ENCODE measurements around the gene TAF4B. TPM values are rescaled to one million over a fixed set of nuclear protein-coding genes. Genes with fewer than 3 reads are reported as not detected.
"Not testable (repeated sequence)": the region's sequence is repeated elsewhere in the genome, so short reads cannot be mapped to it uniquely, and the experiment has no call there.

Gene TAF4B
- total RNA-seq, 1 donor from 2014 or later = 1.6 TPM

DNA sequence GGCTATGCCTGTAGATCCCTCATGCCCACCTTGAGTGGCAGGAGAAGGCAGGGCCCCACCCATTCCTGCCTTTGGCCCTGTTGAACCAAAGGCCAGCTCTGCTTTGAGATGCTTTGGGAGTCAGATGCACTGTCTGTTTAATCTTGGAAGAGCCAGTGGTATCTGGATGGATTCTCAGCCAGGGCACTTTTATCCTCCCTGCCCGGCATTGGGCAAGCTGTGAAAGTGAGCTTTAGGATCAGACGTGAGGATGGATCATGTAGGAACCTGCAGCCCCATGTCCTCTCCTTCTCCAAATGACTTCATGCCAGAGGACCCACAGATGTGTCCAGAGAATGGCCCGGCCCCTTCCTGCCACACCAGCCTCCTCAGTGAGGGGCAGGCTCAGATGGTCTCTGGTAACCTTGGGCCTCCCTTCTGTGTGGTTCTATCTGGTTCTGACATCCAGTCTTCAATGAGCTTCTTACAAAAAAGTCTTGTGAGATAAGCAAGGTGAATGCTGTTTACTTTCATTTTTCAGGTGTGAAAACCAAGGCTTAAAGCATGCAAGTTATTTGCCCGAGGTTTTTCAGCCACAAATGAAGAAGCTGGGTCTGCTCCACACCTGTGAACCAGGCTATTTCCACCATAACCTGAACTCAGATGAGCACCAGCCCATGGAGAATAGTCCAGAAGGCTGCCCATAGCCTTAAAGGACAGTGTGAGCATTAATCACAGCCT, 198.3 kb downstream of the TAF4B start:
- no peak for DNase-seq (ENCODE audit: low spot score)

DNA sequence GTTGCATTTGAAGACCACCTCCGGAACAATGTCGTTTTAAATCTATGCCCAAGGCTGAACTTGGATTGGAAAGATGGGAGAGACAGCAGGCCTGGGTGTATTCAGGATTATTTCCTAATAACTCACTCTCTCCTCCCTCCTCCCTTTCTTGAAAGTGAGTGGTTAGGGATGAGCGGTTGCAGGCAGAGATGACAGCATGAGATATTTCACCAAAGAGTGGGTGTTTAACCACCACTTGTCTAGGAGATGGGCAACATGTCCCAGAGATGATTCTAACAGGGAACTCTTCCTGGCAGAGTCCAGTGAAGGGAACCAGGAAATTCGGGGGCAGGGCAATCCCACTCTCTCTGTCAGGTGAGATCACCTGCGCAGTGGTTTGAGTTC, 198.9 kb downstream of the TAF4B start:
- DNase-seq (ENCODE audit: low spot score) = no peak

DNA sequence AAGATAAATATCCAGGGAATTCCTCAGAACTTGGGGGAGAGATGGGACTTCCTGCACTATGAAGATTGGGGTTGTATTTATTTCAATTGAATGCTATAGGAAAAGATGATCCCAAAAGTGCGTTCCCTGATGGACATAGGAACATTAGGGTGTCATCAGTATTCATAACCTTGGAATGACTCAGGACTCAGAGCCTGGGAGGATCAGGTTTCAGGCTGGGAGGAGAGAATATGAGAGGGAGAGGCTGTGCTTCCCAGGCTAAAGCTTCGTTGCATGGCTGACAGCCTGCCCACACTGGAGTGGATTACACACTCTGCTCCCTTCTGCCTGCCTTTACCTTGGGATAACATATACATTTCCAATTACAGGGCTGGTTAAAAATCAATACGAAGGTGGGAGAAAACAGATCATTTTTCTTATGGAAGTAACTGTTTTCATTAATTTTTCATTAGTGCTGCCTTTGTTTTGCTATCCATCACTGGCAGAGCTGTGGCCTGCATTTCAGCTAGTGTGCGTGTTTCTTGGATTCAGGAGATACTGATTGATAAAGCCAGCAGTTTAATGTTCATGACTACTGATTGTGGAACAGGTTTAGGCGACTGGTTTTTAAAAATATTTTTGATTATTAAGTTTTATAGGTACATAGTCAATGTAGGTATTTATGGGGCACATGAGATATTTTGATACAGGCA, 203.4 kb downstream of the TAF4B start:
- peak; percentile 5 for DNase-seq (ENCODE audit: low spot score)

DNA sequence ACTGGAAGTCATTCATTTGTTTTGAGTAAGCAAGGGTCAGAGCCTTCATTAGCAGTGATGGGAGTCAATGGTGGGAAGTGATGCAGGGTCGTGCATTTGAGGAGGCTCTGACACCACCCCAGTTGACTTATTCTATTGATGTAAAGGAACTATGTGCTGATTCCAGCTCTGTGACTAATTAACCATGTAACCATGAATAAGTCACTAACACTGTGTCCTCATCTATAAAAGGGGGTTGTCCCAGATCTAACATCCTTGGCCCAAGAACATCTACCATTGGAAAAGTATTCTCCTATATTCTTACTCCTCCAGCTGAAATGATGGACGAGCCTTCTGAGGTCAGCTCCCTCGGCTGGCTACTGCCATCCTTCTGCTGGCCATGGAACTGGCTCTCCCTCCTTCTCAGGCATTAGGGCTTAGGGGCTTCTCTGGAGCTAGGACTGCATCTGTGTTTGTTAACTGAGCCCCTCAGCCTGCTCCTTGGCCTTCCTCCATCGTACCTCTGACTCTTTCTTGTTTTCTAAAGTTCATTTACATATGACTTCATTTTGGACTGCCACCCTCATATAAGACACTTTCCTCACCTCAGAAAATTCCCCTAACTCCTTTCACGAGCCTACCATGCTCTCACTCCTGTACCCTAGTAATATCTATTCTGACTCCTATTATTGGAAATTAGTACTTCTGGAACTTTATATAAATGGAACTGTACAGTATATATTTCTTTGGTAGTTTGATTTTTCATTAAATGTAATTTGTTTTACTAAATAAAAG, 206.6 kb downstream of the TAF4B start:
- DNase-seq (ENCODE audit: low spot score) = no peak

DNA sequence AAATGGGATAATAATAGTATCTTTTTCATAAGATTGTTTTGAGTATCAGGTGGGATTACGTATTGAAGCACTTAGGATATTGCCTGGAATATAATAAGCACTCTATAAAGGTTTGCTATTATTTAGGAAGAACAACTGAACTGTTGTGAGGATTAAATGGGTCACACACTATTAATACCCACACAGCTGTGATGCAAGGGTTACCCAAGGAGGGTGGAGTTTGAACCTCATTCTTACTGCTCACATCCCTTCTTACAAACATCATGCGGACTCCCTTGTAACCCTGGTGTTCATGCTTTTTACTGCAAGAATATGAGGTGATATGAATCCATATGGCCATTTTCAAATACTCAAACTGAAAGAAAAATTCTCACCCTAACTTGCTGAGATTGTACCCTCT, 208.6 kb downstream of the TAF4B start:
- DNase-seq (ENCODE audit: low spot score) = no peak

DNA sequence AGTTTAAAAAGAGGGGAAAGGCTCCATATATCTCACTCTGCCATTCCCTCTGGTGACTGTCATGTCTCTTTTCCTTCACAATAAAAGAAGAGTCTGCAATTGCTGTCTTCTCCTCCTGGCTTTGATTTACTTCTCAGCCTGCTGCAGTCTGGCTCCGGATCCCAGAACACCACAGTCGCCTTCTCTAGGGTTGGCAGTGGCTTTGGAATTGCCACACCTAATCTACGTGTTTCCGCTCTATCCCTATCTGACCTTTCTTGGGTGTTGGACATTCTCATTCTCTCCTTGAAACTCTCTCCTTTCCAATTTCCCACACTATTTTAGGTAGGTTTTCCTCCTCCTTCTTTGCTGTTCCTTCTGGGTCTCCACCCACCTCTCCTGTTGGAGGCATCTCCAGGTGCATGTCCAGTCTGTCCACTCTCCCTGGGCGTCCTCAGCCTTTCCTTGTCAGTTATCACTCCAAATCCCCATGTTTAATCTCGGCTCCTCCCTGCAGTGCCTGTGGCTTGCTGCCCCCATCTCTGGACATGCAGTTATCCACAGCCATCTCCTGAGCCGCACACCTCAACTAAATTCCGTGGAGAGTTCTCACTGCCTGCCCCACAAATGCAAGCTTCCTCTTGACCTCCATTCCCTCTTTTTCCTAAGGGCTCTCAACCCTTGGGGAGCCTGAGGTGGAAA, 209.3 kb downstream of the TAF4B start:
- DNase-seq (ENCODE audit: low spot score) = peak; percentile 6

DNA sequence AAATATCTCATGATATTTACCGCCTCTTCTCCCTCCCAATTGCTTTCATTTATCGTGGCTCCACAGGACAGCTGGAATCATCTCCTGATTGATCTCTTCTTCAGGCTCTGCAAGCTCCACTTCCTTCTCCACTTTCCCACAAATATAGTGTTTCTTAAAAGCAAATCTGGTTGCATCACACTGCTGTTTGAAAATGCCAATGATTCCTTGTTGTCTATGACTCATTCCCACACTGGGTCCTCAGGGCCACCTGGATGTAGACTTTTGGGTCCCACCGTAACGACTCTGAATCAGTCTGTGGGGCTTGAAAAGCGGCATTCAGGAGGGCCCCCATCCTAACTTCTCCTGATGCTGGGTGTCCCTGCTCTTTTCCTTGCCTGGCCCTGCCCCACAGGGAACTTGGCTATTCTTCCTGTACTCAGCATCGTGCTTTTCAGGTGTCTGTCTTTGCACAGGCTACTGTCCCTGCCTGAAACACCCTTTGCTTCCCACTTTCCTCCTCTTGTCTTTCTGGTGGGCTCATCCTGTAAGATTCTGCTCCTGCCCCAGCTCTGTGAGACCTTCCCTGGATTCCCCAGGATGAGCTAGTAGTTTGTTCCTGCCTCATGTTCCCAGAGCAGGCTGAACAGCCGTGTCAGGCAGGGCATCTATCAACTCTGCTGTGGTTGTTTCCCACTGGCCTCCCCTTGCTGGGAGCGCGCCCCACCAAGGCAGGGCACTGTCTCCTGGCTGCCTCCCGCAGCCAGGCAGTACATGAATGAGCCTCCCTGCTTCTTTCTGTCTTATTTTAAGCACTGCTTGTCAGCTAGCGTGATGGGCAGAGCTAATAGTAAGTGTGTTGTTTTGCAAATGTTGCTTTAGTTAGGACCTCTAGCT, 210.2 kb downstream of the TAF4B start:
- DNase-seq (ENCODE audit: low spot score) = peak; percentile 6

DNA sequence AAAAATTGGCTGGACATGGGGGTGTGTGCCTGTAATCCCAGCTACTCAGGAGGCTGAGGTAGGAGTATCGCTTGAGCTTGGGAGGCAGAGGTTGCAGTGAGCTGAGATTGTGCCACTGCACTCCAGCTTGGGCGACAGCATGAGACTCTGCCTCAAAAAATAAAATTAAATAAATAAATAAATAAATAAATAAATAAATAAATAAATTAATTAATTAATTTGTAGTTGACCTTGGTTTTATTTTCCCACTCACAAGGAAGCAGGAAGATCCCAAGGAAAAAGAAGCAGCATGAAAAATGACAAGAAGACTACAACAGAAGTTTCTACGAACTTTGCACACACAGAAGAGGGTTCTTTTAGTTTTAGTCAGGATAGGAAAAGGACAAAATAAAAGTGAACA, 211.4 kb downstream of the TAF4B start:
- not testable (repeated sequence) for DNase-seq (ENCODE audit: low spot score)

DNA sequence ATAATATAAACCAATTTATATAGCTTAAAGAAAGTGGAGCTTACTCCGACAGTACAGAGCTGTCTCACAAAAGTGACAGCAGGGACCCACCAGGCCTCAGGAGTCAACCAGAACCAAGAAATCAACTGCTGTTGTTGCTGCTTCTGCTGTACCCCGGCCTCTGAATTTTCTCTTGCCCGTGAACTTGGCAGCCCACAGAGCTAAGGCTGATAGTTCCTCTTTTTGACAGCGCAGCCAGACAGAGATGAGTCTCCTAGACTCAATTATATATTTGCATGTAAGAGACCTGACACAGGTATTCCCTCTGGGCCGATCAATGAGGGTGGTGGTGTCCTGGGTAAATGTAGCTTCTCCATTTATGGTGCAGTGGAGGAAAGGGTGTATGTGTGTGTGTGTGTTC, 212.7 kb downstream of the TAF4B start:
- no peak for DNase-seq (ENCODE audit: low spot score)

DNA sequence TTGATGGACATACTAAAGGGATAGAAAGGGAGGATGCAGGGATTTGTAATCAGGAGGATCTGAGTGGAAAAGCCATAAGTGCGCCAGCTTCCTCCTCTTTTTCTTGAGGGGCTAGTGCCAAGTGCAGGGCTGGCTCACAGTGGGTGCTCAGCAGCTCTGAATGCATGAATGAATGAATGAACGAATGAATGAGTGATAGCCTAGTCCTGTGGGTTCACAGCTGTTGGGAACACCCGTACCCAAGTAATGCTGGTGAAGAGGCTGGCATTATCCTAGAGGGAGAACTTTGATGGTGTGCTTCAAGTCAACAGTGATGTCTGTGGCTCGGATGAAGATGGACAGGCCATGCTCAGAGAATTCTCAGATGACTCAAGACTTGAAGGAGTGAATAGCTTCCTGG, 213.3 kb downstream of the TAF4B start:
- DNase-seq (ENCODE audit: low spot score) = no peak

DNA sequence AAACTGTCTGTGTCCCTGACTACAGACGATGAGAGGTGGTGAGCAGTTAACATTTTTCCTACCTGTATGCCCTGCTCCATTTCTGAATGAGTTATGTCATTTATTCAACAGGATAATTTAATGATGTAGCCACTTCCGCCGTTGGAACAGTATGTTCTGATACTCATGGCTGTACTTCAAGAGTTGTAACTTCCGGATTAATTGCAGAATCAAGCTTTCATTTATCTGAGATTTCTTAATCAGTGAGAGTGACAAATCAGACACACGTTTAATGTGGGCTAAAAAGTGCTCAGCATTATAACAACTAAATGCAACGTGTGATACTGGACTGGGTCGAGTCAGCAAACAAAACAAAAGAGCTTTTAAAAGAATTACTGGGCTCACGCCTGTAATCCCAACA, 214.4 kb downstream of the TAF4B start:
- DNase-seq (ENCODE audit: low spot score) = no peak

Other genes with a start within 250 kb of the TAF4B start
- 64.9 TPM for gene SS18, start 135.8 kb upstream of the TAF4B start, total RNA-seq
- gene PSMA8, start 92.6 kb upstream of the TAF4B start, total RNA-seq = not detected

Data from mucosa of gallbladder (tissue), 1 donor.